MCF 10A (cell line): ENCODE measurements around the gene ARPC4. TPM values are rescaled to one million over a fixed set of nuclear protein-coding genes. Genes with fewer than 3 reads are reported as not detected.
A peak's percentile ranks its signal among the peaks of the same experiment; 100 is the strongest.

Experiments used
- BruUV-seq: library from RNA; stranded (reverse); fragments of 400-500 nt; replicated peaks from 2 replicates; lab custom pipeline; 2021; lab: Mats Ljungman, UMichigan
- CTCF ChIA-PET: fragments of 300-600 bp; sonication (Branson Sonifier 250); formaldehyde crosslinking; extraction: SDS; loops from one replicate; lab custom pipeline; 2021; ENCODE audit warnings: antibody characterized with exemption, inconsistent platforms; lab: Yijun Ruan, JAX
- POLR2A ChIA-PET: fragments of 300-600, 350-650 bp; sonication (Branson Sonifier 250); formaldehyde crosslinking; extraction: SDS; loops from one replicate; lab custom pipeline; 2020; ENCODE audit warnings: antibody characterized with exemption, inconsistent platforms; lab: Yijun Ruan, JAX
- DNase-seq: peaks from one replicate; pipeline ENCODE4 v3.0.0-alpha.2; 2018; ENCODE audit not compliant: unreplicated experiment
- H3K27ac Mint-ChIP-seq: one replicate; pipeline ENCODE4 v1.8.0; 2022; ENCODE audit warnings: mild to moderate bottlenecking, low read depth, mixed read lengths; ENCODE audit not compliant: unreplicated experiment
- H3K27me3 Mint-ChIP-seq: one replicate; pipeline ENCODE4 v1.8.0; 2022; ENCODE audit warnings: mixed read lengths; ENCODE audit not compliant: insufficient read depth, unreplicated experiment
- H3K36me3 Mint-ChIP-seq: one replicate; pipeline ENCODE4 v1.8.0; 2022; ENCODE audit warnings: mild to moderate bottlenecking, moderate library complexity, mixed read lengths; ENCODE audit not compliant: insufficient read depth, unreplicated experiment
- H3K4me1 Mint-ChIP-seq: one replicate; pipeline ENCODE4 v1.8.0; 2022; ENCODE audit warnings: mixed read lengths; ENCODE audit not compliant: insufficient read depth, unreplicated experiment
- H3K4me3 Mint-ChIP-seq: one replicate; pipeline ENCODE4 v1.8.0; 2022; ENCODE audit warnings: mild to moderate bottlenecking, moderate library complexity, mixed read lengths; ENCODE audit not compliant: unreplicated experiment
- H3K9me3 Mint-ChIP-seq: one replicate; pipeline ENCODE4 v1.8.0; 2022; ENCODE audit warnings: mixed read lengths; ENCODE audit not compliant: unreplicated experiment
- CTCF ChIP-seq: fragments of 200-600 bp; IDR thresholded peaks from one replicate; pipeline ENCODE4 v1.8.0; 2022; ENCODE audit warnings: antibody characterized with exemption, mild to moderate bottlenecking; ENCODE audit not compliant: unreplicated experiment
- intact Hi-C: fragments of 100-400 bp; cut with micrococcal nuclease; formaldehyde crosslinking; loops from 2 replicates; pipeline ENCODE4 v1.14.1; 2022
- total RNA-seq: library from RNA; stranded (reverse); gene quantifications from 2 replicates; pipeline ENCODE4 v1.2.3, GENCODE V29; 2022

The ARPC4 gene
- total RNA-seq, 1 experiment from 2014 or later = 122 TPM

GRCh38 chr3:9810433-9810770, 17.5 kb downstream of the ARPC4 start:
- ChIA-PET POLR2A (no interaction called here), CTCF (no interaction called here)
- BruUV-seq = no TSS peak
- Mint-ChIP-seq H3K27me3 (no peaks in the 10 kb centered on the region), H3K9me3 (no peaks in the 10 kb centered on the region), H3K4me3 (peak overlapping the region; percentile 70), H3K4me1 (peaks cover 23% of the 10 kb centered on the region), H3K27ac (no peak overlapping the region), H3K36me3 (peaks cover 17% of the 10 kb centered on the region)
- no peak for DNase-seq
- intact Hi-C loops = no loop called here
- TF ChIP-seq CTCF = no peak

GRCh38 chr3:9810846-9811245, 18.0 kb downstream of the ARPC4 start:
- Mint-ChIP-seq H3K36me3 (peaks cover 12% of the 10 kb centered on the region), H3K4me1 (peaks cover 23% of the 10 kb centered on the region), H3K27me3 (no peaks in the 10 kb centered on the region), H3K27ac (no peak overlapping the region), H3K9me3 (no peaks in the 10 kb centered on the region), H3K4me3 (peak overlapping the region; percentile 70)
- BruUV-seq = no TSS peak
- TF ChIP-seq CTCF = no peak
- ChIA-PET CTCF (no interaction called here), POLR2A (no interaction called here)
- intact Hi-C loops = no loop called here
- DNase-seq = no peak

- H3K27me3 Mint-ChIP-seq = no peaks in the 10 kb centered on the region
- no peak for DNase-seq
- H3K27ac Mint-ChIP-seq = no peak overlapping the region
- no peaks in the 10 kb centered on the region for H3K9me3 Mint-ChIP-seq
- no peak for TF ChIP-seq CTCF
- ChIA-PET POLR2A (interaction anchor here (0.5 to 1.2 kb wide), 4 partner anchors 9 to 164 kb away, joined by 3 to 4 read pairs (median 4); partner anchors contain the start of gene MTMR14), CTCF (interaction anchor here (0.7 to 1.5 kb wide), 5 partner anchors 13 to 134 kb away, joined by 3 to 4 read pairs (median 3); no protein-coding TSS in a partner anchor)
- intact Hi-C loops = no loop called here
- no peak overlapping the region for H3K4me3 Mint-ChIP-seq
- peaks cover 23% of the 10 kb centered on the region for H3K4me1 Mint-ChIP-seq
- BruUV-seq = no TSS peak
- H3K36me3 Mint-ChIP-seq = peaks cover 7% of the 10 kb centered on the region
These were observed 20.1 kb downstream of the ARPC4 start for GRCh38 chr3:9812870-9813483.

GRCh38 chr3:9815986-9816385, 23.1 kb downstream of the ARPC4 start:
- H3K4me1 Mint-ChIP-seq = peaks cover 7% of the 10 kb centered on the region
- DNase-seq = no peak
- H3K27me3 Mint-ChIP-seq = no peaks in the 10 kb centered on the region
- intact Hi-C loops = no loop called here
- ChIA-PET POLR2A (no interaction called here), CTCF (interaction anchor here (0.6 kb wide), 1 partner anchor 454 kb away, joined by 3 read pairs; no protein-coding TSS in a partner anchor)
- H3K4me3 Mint-ChIP-seq = no peak overlapping the region
- no TSS peak for BruUV-seq
- H3K27ac Mint-ChIP-seq = no peak overlapping the region
- H3K36me3 Mint-ChIP-seq = no peaks in the 10 kb centered on the region
- no peaks in the 10 kb centered on the region for H3K9me3 Mint-ChIP-seq
- TF ChIP-seq CTCF = no peak
